Retinal pigment epithelial cell (primary cell): ENCODE results near the gene GLS2.

ENCODE experiments used
- DNase-seq: peaks from one replicate; pipeline ENCODE4 v3.0.0-alpha.2; 2010; ENCODE audit warnings: low read depth
- H3K4me3 ChIP-seq: 2 replicates; pipeline ENCODE4 v1.5.1; 2011; ENCODE audit warnings: mild to moderate bottlenecking, low read length, control low read depth, moderate library complexity
- TF ChIP-seq, protein P1 (sequence below): conservative IDR thresholded peaks from 2 replicates; pipeline ENCODE4 v1.5.1; 2011; ENCODE audit warnings: low read depth, low read length, control low read depth, inconsistent platforms

Gene GLS2

DNA sequence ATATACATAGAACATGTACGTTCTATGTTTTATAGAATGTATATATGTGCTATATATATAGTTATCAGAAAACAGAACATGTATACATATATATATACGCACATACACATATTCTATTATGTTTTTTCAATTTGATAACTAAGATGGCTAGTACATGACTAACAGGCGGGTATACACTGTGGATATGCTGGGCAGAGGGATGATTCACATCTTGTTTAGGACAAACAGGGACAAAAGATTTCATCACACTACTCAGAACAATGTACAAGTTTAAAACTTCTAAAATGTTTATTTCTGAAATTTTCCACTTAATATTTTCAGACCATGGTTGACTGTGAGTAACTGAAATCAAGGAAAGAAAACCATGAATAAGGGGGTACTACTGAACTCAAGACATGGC, 56.1 kb downstream of the GLS2 start:
- no peak for DNase-seq
- TF ChIP-seq, protein P1, sequence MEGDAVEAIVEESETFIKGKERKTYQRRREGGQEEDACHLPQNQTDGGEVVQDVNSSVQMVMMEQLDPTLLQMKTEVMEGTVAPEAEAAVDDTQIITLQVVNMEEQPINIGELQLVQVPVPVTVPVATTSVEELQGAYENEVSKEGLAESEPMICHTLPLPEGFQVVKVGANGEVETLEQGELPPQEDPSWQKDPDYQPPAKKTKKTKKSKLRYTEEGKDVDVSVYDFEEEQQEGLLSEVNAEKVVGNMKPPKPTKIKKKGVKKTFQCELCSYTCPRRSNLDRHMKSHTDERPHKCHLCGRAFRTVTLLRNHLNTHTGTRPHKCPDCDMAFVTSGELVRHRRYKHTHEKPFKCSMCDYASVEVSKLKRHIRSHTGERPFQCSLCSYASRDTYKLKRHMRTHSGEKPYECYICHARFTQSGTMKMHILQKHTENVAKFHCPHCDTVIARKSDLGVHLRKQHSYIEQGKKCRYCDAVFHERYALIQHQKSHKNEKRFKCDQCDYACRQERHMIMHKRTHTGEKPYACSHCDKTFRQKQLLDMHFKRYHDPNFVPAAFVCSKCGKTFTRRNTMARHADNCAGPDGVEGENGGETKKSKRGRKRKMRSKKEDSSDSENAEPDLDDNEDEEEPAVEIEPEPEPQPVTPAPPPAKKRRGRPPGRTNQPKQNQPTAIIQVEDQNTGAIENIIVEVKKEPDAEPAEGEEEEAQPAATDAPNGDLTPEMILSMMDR = no peak

DNA sequence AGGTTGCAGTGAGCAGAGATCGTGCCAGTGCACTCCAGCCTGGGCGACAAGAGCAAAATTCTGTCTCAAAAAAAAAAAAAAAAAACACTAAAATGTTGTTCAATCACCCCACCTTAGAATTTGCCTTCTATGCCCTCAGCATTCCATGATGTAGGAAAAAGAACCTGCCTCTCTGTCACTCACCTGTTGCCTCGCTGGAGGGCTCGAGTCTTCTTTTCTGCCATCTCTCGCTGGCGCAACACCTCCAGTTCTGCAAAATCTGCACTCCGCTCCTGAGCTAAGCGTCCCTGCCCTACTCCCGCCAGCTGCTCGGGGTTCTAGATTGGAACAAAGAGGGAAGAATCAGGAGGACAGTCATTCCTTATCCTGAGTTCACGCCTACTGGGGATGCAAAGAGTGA, 56.7 kb downstream of the GLS2 start:
- DNase-seq = no peak
- TF ChIP-seq, protein P1 = no peak
- no peak overlapping the region for H3K4me3 ChIP-seq

More for the DNA sequence above, 56.1 kb downstream of the GLS2 start:
- H3K4me3 ChIP-seq = no peak overlapping the region

DNA sequence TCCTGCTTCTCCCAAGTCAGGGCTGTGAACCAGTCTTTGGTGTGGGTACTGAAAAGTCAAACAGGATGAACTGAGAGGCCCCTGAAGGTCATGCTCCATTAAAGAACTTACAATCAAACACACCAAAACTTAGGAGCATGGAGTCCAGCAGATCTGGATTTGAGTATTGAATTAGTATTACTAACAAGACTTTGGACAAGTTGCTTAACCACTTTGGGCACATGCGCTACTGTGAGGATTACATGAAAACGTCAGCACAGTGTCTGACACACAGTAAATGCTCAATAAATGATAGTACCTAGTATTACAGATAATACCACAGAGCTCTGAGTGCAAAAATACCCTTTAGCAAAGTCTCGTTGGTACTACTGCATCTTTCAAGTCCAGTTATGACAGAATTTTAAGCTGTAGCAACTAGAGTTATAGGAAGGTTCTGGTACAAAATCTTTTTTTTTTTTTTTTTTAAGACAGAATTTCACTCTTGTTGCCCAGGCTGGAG, 62.0 kb downstream of the GLS2 start:
- DNase-seq = no peak
- TF ChIP-seq, protein P1 = no peak
- H3K4me3 ChIP-seq = no peak overlapping the region

DNA sequence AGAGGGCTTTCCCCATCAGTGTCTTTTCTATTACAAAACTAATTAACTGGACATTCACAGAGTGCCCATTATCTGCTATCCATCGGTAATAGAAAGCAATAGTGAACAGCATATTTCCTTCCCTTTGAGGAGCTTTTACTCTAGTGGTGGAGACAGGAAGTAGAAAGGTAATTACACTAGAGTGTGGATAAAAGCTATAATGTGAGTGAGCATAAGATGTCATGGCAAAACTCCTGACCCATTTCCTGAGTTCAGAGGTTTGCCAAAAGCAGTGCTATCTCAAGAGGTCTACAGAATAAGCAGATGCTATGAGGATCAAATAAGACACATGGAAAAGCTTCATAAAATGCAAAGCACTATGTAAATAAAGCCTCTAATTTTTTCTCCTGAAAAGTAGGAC, 62.8 kb downstream of the GLS2 start:
- no peak for DNase-seq
- TF ChIP-seq, protein P1 = no peak
- H3K4me3 ChIP-seq = no peak overlapping the region
